GM12878 (cell line): Measurements from ENCODE around the gene MAP4K4. TPM values are rescaled to one million over a fixed set of nuclear protein-coding genes. Genes with fewer than 3 reads are reported as not detected.

Source experiments
- BCL11A ChIP-seq: IDR thresholded peaks from 2 replicates; pipeline ENCODE4 v1.6.1; 2011; ENCODE audit warnings: low read depth, low read length
- CBX5 ChIP-seq: sonication (generic); IDR thresholded peaks from 2 replicates; pipeline ENCODE4 v1.6.1; 2016; ENCODE audit warnings: low read depth, moderate library complexity, mild to moderate bottlenecking, inconsistent platforms
- CEBPB ChIP-seq, 2 experiments: fragments of 150-350 bp in 1 of 2; IDR thresholded peaks; 2 replicates each; pipeline ENCODE4 v1.6.1; 2012 to 2014; ENCODE audit warnings: low read depth in 2 of 2, low read length in 2 of 2, borderline replicate concordance in 1 of 2, inconsistent platforms in 1 of 2
- CEBPZ ChIP-seq: fragments of 150-350 bp; IDR thresholded peaks from 2 replicates; pipeline ENCODE4 v1.6.1; 2016; ENCODE audit warnings: low read depth, low read length
- CHD2 ChIP-seq: IDR thresholded peaks from 2 replicates; pipeline ENCODE4 v1.6.1; 2011; ENCODE audit warnings: low read depth, low read length, improper control_type of control experiment, borderline replicate concordance
- GABPA ChIP-seq: IDR thresholded peaks from 2 replicates; pipeline ENCODE4 v1.6.1; 2014; ENCODE audit warnings: antibody characterized with exemption, low read depth, mild to moderate bottlenecking, inconsistent platforms
- HDAC2 ChIP-seq: fragments of 200-600 bp; sonication (generic); IDR thresholded peaks from 2 replicates; pipeline ENCODE4 v1.6.1; 2017
- HDAC6 ChIP-seq: fragments of 200-600 bp; sonication (generic); IDR thresholded peaks from one replicate; pipeline ENCODE4 v1.8.0; 2017; ENCODE audit warnings: antibody characterized with exemption; ENCODE audit not compliant: unreplicated experiment
- IRF4 ChIP-seq: IDR thresholded peaks from 2 replicates; pipeline ENCODE4 v1.6.1; 2011; ENCODE audit warnings: low read depth, low read length
- JUND ChIP-seq: IDR thresholded peaks from 2 replicates; pipeline ENCODE4 v1.6.1; 2012; ENCODE audit warnings: low read depth, mild to moderate bottlenecking, low read length, improper control_type of control experiment, moderate library complexity
- MEF2A ChIP-seq: IDR thresholded peaks from 2 replicates; pipeline ENCODE4 v1.6.1; 2011; ENCODE audit warnings: low read depth, mild to moderate bottlenecking, low read length, moderate library complexity; ENCODE audit not compliant: insufficient read depth
- NKRF ChIP-seq: fragments of 450-650 bp; conservative IDR thresholded peaks from 2 replicates; pipeline ENCODE4 v1.6.1; 2017; ENCODE audit warnings: mild to moderate bottlenecking, moderate library complexity
- NR2F1 ChIP-seq: fragments of 450-650 bp; conservative IDR thresholded peaks from 2 replicates; pipeline ENCODE4 v1.6.1; 2017; ENCODE audit warnings: mild to moderate bottlenecking
- PAX8 ChIP-seq: fragments of 450-650 bp; IDR thresholded peaks from 2 replicates; pipeline ENCODE4 v1.6.1; 2017; ENCODE audit warnings: mild to moderate bottlenecking, moderate library complexity
- PML ChIP-seq: IDR thresholded peaks from 2 replicates; pipeline ENCODE4 v1.6.1; 2012; ENCODE audit warnings: low read length, inconsistent platforms
- POLR2AphosphoS2 ChIP-seq: IDR thresholded peaks from 2 replicates; pipeline ENCODE4 v1.6.1; 2011; ENCODE audit warnings: low read depth, mild to moderate bottlenecking, low read length, improper control_type of control experiment, moderate library complexity
- RAD21 ChIP-seq: IDR thresholded peaks from 2 replicates; pipeline ENCODE4 v1.6.1; 2011; ENCODE audit warnings: mild to moderate bottlenecking, low read depth, low read length, moderate library complexity; ENCODE audit not compliant: insufficient read depth
- SMAD1 ChIP-seq: fragments of 450-650 bp; IDR thresholded peaks from 2 replicates; pipeline ENCODE4 v1.6.1; 2018; ENCODE audit warnings: mild to moderate bottlenecking, low read depth; ENCODE audit not compliant: partially characterized antibody
- SUZ12 ChIP-seq: fragments of 200-600 bp; sonication (generic); IDR thresholded peaks from one replicate; pipeline ENCODE4 v1.6.1; 2018; ENCODE audit warnings: antibody characterized with exemption, mild to moderate bottlenecking; ENCODE audit not compliant: unreplicated experiment
- polyA plus RNA-seq, 11 experiments: library from polyadenylated mRNA; depleted of rRNA in 4 of 11; unstranded in 6 of 11; stranded (reverse) in 5 of 11; fragments of >200 nt; fragmentation: Nextera tagmentation in 4 of 11; fragmentation: Illumina TruSeq in 1 of 11; extraction: Ambion mirVana in 4 of 11; extraction: Trizol in 1 of 11; gene quantifications; 1 replicate in 1 of 11; 2 replicates in 10 of 11; pipeline versions ENCODE4 v1.2.1 to v1.2.3, GENCODE V29; 2011 to 2016; ENCODE audit warnings: inconsistent platforms in 2 of 11, missing spikeins in 2 of 11, low read depth in 1 of 11
- total RNA-seq, 4 experiments: library from RNA; depleted of rRNA in 3 of 4; stranded (reverse); fragments of >200 nt in 3 of 4; fragmentation: Illumina TruSeq in 1 of 4; extraction: Trizol in 1 of 4; gene quantifications; 2 replicates each; pipeline versions ENCODE4 v1.2.1 to v1.2.3, GENCODE V29; 2013 to 2021
- TF ChIP-seq, protein P1 (sequence below): IDR thresholded peaks from 2 replicates; pipeline ENCODE4 v1.6.1; 2011; ENCODE audit warnings: mild to moderate bottlenecking, low read depth, low read length, moderate library complexity; ENCODE audit not compliant: insufficient replicate concordance
- TF ChIP-seq, protein P2 (sequence below): IDR thresholded peaks from 2 replicates; pipeline ENCODE4 v1.6.1; 2011; ENCODE audit warnings: borderline replicate concordance, low read depth, mild to moderate bottlenecking, moderate library complexity, low read length; ENCODE audit not compliant: insufficient read depth, poor library complexity, severe bottlenecking
- TF ChIP-seq, protein P3 (sequence below): IDR thresholded peaks from 2 replicates; pipeline ENCODE4 v1.6.1; 2011; ENCODE audit warnings: low read depth, low read length, improper control_type of control experiment, borderline replicate concordance

MAP4K4 gene
- total and polyA plus RNA-seq, 10 of the 15 experiments (the other 5 are each of a cell fraction or from before 2014, with no cell fraction given), result 1.9 to 50.4 (median 9.7) TPM

- TF ChIP-seq, protein P1, sequence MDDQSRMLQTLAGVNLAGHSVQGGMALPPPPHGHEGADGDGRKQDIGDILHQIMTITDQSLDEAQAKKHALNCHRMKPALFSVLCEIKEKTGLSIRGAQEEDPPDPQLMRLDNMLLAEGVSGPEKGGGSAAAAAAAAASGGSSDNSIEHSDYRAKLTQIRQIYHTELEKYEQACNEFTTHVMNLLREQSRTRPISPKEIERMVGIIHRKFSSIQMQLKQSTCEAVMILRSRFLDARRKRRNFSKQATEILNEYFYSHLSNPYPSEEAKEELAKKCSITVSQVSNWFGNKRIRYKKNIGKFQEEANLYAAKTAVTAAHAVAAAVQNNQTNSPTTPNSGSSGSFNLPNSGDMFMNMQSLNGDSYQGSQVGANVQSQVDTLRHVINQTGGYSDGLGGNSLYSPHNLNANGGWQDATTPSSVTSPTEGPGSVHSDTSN, result no peak
- no peak for TF ChIP-seq JUND
- TF ChIP-seq PAX8, result no peak
- no peak for TF ChIP-seq CBX5
- no peak for TF ChIP-seq SMAD1
- no peak for TF ChIP-seq GABPA
- TF ChIP-seq, protein P2, sequence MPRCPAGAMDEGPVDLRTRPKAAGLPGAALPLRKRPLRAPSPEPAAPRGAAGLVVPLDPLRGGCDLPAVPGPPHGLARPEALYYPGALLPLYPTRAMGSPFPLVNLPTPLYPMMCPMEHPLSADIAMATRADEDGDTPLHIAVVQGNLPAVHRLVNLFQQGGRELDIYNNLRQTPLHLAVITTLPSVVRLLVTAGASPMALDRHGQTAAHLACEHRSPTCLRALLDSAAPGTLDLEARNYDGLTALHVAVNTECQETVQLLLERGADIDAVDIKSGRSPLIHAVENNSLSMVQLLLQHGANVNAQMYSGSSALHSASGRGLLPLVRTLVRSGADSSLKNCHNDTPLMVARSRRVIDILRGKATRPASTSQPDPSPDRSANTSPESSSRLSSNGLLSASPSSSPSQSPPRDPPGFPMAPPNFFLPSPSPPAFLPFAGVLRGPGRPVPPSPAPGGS, result no peak
- no peak for TF ChIP-seq HDAC6
- TF ChIP-seq BCL11A, result peak; percentile 53
- no peak for TF ChIP-seq CEBPZ
- TF ChIP-seq, protein P3, sequence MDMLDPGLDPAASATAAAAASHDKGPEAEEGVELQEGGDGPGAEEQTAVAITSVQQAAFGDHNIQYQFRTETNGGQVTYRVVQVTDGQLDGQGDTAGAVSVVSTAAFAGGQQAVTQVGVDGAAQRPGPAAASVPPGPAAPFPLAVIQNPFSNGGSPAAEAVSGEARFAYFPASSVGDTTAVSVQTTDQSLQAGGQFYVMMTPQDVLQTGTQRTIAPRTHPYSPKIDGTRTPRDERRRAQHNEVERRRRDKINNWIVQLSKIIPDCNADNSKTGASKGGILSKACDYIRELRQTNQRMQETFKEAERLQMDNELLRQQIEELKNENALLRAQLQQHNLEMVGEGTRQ, result peak; percentile 1; the same call in 1 of the 2 replicates
- TF ChIP-seq MEF2A, result no peak
- TF ChIP-seq CEBPB (IDR thresholded peaks at IDR 0.05; ENCODE audit: borderline replicate concordance in 1 of 2, low read depth in 2 of 2, low read length in 2 of 2), result no peak
- no peak for TF ChIP-seq POLR2AphosphoS2
- TF ChIP-seq IRF4, result peak; percentile 89
- no peak for TF ChIP-seq NKRF
- TF ChIP-seq CHD2, result no peak
- no peak for TF ChIP-seq PML
- TF ChIP-seq RAD21, result no peak
- 0 out of 2 replicates have a peak, but pooled peaks have one; percentile 14 for TF ChIP-seq NR2F1
- TF ChIP-seq HDAC2, result no peak
- TF ChIP-seq SUZ12, result no peak
Observed at GRCh38 chr2:101900375-101900774, 202.9 kb downstream of the MAP4K4 start (continued).
